ENCODE data around the gene ONECUT2.

GRCh38 chr18:57480733-57481132 is 45.6 kb downstream of the ONECUT2 start:
- TF ChIP-seq POLR2A (IDR thresholded peaks at IDR 0.05; ENCODE audit: low read length) (no peak), GATA1 (IDR thresholded peaks at IDR 0.05; ENCODE audit: low read depth, low read length) (no peak)

Data from erythroblast (primary cell).